Colon (tissue), 2 donors: ENCODE results near the gene LGALS8.
"Not testable (repeated sequence)": the region's sequence is repeated elsewhere in the genome, so short reads cannot be mapped to it uniquely, and the experiment has no call there.

ENCODE experiments used
- FAIRE-seq: peaks from 2 replicates; lab custom pipeline; 2012; peaks lifted over from hg19 to GRCh38; lab: Jason Lieb, UNC
- donor health status: control.
- donor health status: control.

Gene LGALS8

DNA sequence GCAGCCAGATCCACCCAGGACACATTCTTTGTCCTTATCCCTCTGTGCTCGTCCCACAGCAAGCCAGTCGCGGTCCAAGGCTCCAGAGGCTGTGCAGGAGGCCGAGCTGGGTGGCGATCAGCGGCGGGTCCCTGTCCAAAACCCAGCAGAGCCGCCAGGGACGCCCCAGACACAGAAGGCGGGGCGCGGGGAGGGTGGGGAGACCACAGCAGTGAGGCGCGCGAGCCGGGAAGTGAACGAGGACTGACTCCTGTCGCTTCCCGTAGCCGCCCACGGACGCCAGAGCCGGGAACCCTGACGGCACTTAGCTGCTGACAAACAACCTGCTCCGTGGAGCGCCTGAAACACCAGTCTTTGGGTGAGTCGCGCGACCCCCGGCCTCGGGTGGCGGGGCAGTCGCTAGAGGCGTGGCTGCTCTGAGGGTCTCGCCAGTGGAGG, at the start of gene LGALS8:
Gene LGALS8, plus strand, starts transcription at position 279 of the 438 bp plus-strand sequence. CDS start 2,089 bp downstream, outside the sequence.
- no peak for FAIRE-seq

- FAIRE-seq = no peak
These were observed 47.8 kb upstream of the LGALS8 start for GRCh38 chr1:236476019-236476418.

GRCh38 chr1:236480758-236481436, 42.9 kb upstream of the LGALS8 start:
- no peak for FAIRE-seq

- FAIRE-seq = no peak
These were observed 39.3 kb upstream of the LGALS8 start for GRCh38 chr1:236484310-236484971.

DNA sequence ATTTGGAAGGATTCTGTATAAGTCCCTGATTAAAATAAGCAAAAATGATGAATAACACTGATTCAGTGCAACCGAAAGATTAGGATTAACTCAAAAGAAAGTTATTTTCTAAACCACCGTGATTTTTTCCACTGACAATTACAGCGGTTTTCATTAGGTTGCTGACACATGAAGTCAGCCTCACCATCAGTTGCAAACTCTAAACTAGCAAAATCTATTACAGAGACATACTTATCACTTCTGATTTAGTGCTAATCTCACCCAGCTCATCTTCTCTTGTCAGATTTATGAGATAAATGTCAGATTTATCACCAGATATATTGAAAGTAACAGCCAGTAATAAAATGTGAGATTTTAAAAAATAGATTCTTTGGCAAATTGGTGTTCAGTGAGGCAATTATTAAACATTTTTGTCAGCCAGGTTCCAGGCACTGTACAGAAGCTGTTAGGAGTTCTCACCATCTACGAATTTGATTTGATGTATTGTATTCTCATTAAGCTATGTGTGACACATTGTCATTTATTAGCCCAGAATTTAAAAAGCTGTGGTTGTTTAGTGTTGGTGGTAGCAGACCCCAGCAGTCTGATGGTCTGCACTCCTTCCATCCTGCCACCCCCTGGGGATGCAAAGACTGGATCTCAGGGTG, 37.3 kb upstream of the LGALS8 start:
- no peak for FAIRE-seq

- FAIRE-seq = not testable (repeated sequence)
These were observed 34.6 kb upstream of the LGALS8 start for GRCh38 chr1:236489161-236489560.

DNA sequence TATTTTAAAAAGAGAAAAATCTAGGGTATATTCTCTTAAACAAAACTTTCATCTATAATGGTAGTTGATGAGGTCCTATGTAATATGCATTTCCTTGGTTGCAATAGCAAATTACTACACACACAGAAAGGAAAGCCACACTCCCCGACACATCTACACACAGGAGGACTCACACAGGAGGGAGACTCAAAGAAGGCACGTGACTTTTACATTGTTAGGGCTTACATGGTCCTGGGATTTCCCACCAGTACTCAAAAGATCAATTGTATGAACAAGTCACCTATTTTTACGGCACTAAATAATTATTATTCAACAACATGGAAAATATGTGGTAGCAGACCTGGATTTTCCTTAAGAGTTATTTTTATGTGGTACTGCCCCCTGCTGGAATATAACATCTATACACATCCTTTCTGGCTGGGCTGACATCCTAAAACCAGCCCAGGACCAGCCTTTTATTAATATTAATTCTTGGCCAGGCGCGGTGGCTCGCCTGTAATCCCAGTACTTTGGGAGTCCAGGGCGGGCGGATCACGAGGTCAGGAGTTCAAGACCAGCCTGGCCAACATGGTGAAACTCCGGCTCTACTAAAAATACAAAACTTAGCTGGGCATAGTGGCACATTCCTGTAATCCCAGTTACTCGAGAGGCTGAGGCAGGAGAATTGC, 33.9 kb upstream of the LGALS8 start:
- no peak for FAIRE-seq

GRCh38 chr1:236491469-236492136, 32.2 kb upstream of the LGALS8 start:
- FAIRE-seq = no peak

DNA sequence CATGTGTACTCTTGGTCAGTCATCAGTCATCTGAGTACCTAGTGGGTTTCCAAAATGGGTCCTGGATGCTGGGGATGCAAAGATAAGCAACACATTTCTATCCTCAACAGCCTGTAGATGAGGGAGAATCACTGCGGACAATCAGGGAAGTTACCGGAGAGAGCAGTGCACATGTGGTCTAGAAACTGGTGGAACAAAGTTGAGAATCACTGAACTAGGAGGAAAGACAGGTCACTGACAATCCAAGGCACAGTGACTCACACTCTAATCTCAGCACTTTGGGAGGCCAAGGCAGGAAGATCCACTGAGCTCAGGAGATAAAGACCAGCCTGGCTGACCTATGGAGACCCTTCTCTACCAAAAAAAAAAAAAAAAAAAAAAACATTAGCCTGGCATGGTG, 31.4 kb upstream of the LGALS8 start:
- no peak for FAIRE-seq

DNA sequence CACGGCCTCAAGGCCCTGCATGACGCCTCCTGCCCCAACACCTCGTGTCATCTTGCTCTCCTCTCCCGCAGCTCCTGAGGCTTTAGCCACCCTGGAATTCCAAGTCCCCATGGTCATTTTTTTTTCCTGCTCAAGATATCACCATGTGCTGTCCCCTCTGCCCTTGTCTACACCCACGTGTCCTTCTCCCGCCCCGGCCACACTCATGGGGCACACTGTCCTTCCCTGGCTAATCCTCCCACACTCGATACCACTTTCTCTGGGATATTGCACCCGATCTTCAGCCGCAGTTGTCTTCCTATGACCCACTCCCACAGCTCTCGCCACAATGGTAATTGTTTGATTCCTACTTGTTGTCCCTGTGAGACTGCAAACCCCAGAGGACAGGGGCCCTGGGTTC, 29.7 kb upstream of the LGALS8 start:
- FAIRE-seq = no peak

DNA sequence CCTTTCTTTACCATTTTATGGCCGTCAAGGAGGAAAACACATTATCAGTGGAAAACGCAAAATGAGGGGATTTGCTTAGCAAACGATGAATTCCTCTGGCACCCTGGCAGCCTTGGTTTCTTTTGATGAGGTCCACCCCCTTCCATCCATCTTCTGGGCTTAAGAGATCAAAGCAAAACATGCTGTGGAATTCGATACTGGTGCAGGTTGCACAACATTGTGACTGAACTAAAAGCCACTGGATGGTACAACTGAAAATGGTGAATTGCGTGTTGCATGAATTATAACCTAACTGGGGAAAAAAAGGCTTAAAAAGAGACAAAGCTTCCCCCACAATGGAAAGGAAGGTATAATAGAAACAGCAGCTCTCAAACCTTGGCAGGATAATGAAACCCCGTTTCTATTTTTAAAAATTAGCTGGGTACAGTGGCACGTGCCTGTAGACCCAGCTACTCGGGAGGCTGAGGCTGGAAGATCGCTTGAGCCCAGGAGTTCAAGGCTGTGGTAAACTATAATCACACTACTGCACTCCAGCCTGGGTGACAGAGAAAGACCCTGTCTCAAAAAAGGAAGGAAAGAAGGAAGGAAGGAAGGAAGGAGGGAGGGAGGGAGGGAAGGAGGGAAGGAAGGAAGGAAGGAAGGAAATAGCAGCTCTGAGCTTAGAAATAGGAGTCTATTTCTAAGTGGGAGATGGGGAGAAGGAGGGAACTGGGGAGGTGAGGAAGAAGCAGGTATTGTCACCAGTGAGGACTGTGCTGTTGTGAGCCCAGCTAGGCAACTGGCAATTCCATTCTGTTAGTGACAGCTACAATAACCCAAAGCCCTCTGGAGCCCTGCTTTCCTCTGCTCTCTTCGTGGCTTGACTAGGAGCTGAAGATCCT, 29.0 kb upstream of the LGALS8 start:
- no peak for FAIRE-seq

DNA sequence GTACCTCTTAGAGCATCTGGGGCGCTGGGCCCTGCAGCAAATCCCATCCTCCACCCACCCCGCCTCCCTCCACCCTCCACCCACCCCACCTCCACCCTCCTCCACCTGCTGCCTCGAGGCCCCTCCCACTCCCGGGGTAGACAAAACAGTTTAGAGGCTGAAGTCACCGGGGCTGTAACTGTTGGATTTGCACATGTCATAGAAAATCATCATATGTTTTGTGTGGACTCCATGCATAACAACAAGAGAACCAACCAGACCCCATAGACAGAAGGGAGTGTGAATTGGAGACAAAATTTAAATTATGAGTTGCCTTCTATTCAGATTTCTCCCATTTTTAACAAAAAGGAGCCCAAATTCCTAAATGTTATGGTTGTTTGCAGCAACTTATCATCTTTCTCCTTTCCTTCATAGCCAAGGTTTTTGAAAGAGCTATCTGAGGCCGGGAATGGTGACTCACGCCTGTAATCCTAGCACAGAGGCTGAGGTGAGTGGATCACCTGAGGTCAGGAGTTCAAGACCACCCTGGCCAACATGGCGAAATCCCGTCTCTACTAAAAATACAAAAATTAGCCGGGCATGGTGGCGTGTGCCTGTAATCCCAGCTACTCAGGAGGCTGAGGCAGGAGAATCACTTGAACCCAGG, 28.2 kb upstream of the LGALS8 start:
- no peak for FAIRE-seq

DNA sequence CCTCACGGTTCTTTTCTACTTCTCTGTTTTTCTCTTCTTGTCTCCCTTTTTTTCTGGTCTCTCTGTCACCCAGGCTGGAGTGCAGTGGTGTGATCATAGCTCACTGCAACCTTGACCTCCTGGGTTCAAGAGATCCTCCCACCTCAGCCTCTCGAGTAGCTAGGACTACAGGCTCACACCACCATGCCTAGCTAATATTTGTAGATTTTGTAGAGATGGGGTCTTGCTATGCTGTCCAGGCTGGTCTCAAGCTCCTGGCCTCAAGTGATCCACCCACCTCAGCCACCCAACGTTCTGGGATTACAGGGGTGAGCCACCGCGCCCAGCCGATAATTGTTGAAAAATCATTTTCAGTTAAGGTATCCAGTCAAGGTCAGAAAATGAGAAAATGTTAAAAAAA, 25.9 kb upstream of the LGALS8 start:
- no peak for FAIRE-seq

GRCh38 chr1:236501093-236501492, 22.7 kb upstream of the LGALS8 start:
- FAIRE-seq = no peak

GRCh38 chr1:236502579-236502971, 21.2 kb upstream of the LGALS8 start:
- FAIRE-seq = no peak

GRCh38 chr1:236502972-236503639, 20.7 kb upstream of the LGALS8 start:
- no peak for FAIRE-seq

DNA sequence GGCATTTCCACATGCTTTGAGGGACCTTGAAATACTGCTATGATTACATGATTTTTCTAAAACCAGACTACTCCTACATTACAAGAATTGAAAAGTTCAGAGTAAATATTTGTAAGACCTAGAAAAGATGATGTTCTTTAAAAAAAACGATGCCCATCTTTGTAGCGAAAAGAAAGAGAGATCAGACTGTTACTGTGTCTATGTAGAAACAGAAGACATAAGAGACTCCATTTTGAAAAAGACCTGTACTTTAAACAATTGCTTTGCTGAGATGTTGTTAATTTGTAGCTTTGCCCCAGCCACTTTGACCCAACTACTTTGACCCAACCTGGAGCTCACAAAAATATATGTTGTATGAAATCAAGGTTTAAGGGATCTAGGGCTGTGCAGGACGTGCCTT, 19.4 kb upstream of the LGALS8 start:
- FAIRE-seq = not testable (repeated sequence)

GRCh38 chr1:236507022-236507700, 16.6 kb upstream of the LGALS8 start:
- no peak for FAIRE-seq

DNA sequence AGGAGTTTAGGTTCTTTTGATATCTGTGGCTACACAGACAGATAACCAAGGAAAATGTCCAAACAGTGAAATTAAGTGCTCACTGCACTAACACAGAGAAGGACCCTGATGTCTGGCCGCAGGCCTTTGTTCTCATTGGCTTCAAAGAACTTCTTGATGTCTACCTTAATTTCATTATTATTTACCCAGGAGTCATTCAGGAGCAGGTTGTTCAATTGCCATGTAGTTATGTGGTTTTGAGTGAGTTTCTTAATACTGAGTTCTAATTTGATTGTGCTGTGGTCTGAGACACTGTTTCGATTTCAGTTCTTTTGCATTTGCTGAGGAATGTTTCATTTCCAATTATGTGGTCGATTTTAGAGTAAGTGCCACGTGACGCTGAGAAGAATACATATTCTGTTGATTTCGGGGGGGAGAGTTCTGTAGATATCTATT, 15.2 kb upstream of the LGALS8 start:
- FAIRE-seq = no peak
